ENCODE data around the gene NOL3. TPM values are rescaled to one million over a fixed set of nuclear protein-coding genes. Genes with fewer than 3 reads are reported as not detected.
A peak's percentile ranks its signal among the peaks of the same experiment; 100 is the strongest.

NOL3 gene
- total RNA-seq, 2 donors from 2014 or later: 26.2 to 31.0 TPM

- peak within 1 kb of the TSS; percentile 60 for H3K27ac ChIP-seq
- H3K4me3 ChIP-seq: peak within 1 kb of the TSS; percentile 68
- H3K9me3 ChIP-seq: no peaks in the 10 kb centered on the region
- peak; percentile 74 for DNase-seq
- peak within 1 kb of the TSS; percentile 70 to 71 for H3K9ac ChIP-seq (ENCODE audit: low read depth in 2 of 2, low read length in 2 of 2)
- H3K27me3 ChIP-seq: no peaks in the 10 kb centered on the region
- peaks cover 12% of the 10 kb centered on the region for H3K4me1 ChIP-seq
- no peaks in the 10 kb centered on the region for H3K36me3 ChIP-seq
- intact Hi-C loops (cut with DNase I): no loop called here
- no peak for TF ChIP-seq CTCF (IDR thresholded peaks at IDR 0.05)
Observed at GRCh38 chr16:67150833-67151396, 19.4 kb upstream of the NOL3 start, which contains the start of gene B3GNT9. TSS of gene B3GNT9 (minus strand) at chr16:67150998. CDS start at chr16:67150485, 513 bp downstream.

- peaks cover 15% of the 10 kb centered on the region for H3K4me1 ChIP-seq
- TF ChIP-seq CTCF (IDR thresholded peaks at IDR 0.05): no peak
- H3K27ac ChIP-seq: no peak overlapping the region
- intact Hi-C loops (cut with DNase I): no loop called here
- no peak for DNase-seq
- H3K4me3 ChIP-seq: no peak overlapping the region
- no peaks in the 10 kb centered on the region for H3K9me3 ChIP-seq
- H3K27me3 ChIP-seq: no peaks in the 10 kb centered on the region
- no peaks in the 10 kb centered on the region for H3K36me3 ChIP-seq
- H3K9ac ChIP-seq (ENCODE audit: low read depth in 2 of 2, low read length in 2 of 2): no peak overlapping the region
Observed at GRCh38 chr16:67151431-67152097, 18.8 kb upstream of the NOL3 start.

GRCh38 chr16:67154578-67155294, 15.6 kb upstream of the NOL3 start:
- Histone ChIP-seq H3K36me3 (no peaks in the 10 kb centered on the region), H3K27ac (no peak overlapping the region), H3K27me3 (no peaks in the 10 kb centered on the region), H3K4me1 (peaks cover 20% of the 10 kb centered on the region), H3K9ac (ENCODE audit: low read depth in 2 of 2, low read length in 2 of 2) (no peak overlapping the region), H3K9me3 (no peaks in the 10 kb centered on the region), H3K4me3 (peak overlapping the region; percentile 16)
- intact Hi-C loops (cut with DNase I): loop anchor here (5.0 kb wide), 2 partner anchors 137 to 177 kb away; no protein-coding TSS in a partner anchor
- DNase-seq: no peak
- TF ChIP-seq CTCF (IDR thresholded peaks at IDR 0.05): no peak

GRCh38 chr16:67155295-67156142, 14.8 kb upstream of the NOL3 start:
- TF ChIP-seq CTCF (IDR thresholded peaks at IDR 0.05): peak; percentile 91
- H3K9me3 ChIP-seq: no peaks in the 10 kb centered on the region
- peak; percentile 77 for DNase-seq
- H3K27ac ChIP-seq: no peak overlapping the region
- H3K4me3 ChIP-seq: peak overlapping the region; percentile 16
- H3K36me3 ChIP-seq: no peaks in the 10 kb centered on the region
- H3K4me1 ChIP-seq: peaks cover 20% of the 10 kb centered on the region
- H3K27me3 ChIP-seq: no peaks in the 10 kb centered on the region
- H3K9ac ChIP-seq (ENCODE audit: low read depth in 2 of 2, low read length in 2 of 2): peak overlapping the region; percentile 16 to 68
- intact Hi-C loops (cut with DNase I): loop anchor here (5.0 kb wide), 2 partner anchors 138 to 178 kb away; no protein-coding TSS in a partner anchor

Data from colonic mucosa (tissue), 4 donors.